GM23338 (cell line): Measurements from ENCODE around the gene GLYATL1B.

ENCODE experiments used
- CREB1 ChIP-seq: fragments of 250-450 bp; sonication (Bioruptor Pico); IDR thresholded peaks from 2 replicates; pipeline ENCODE4 v1.5.0; 2020; ENCODE audit warnings: low read depth, mild to moderate bottlenecking, moderate library complexity
- CTCF ChIP-seq, 2 experiments: fragments of 200-600 bp in 1 of 2; sonication (generic) in 1 of 2; conservative IDR thresholded peaks; 2 replicates each; pipeline versions ENCODE4 v1.5.1 to v1.6.1; 2016 to 2017; ENCODE audit warnings: antibody characterized with exemption in 2 of 2, low read depth in 2 of 2, mild to moderate bottlenecking in 2 of 2, moderate library complexity in 1 of 2
- EZH2 ChIP-seq: fragments of 200-600 bp; sonication (generic); IDR thresholded peaks from one replicate; pipeline ENCODE4 v1.8.0; 2017; ENCODE audit warnings: antibody characterized with exemption, mild to moderate bottlenecking, low read depth; ENCODE audit not compliant: unreplicated experiment
- EZH2phosphoT487 ChIP-seq: fragments of 200-600 bp; sonication (generic); IDR thresholded peaks from one replicate; pipeline ENCODE4 v1.8.1; 2018; ENCODE audit warnings: antibody characterized with exemption; ENCODE audit not compliant: unreplicated experiment
- JUNB ChIP-seq: IDR thresholded peaks from one replicate; pipeline ENCODE4 v1.6.1; 2016; ENCODE audit warnings: antibody characterized with exemption; ENCODE audit not compliant: unreplicated experiment
- NANOG ChIP-seq: IDR thresholded peaks from 2 replicates; pipeline ENCODE4 v1.6.1; 2016; ENCODE audit warnings: antibody characterized with exemption, borderline replicate concordance
- POLR2AphosphoS5 ChIP-seq: IDR thresholded peaks from 2 replicates; pipeline ENCODE4 v1.6.1; 2016; ENCODE audit warnings: antibody characterized with exemption, low read depth
- REST ChIP-seq: IDR thresholded peaks from one replicate; pipeline ENCODE4 v1.6.1; 2018; ENCODE audit warnings: antibody characterized with exemption; ENCODE audit not compliant: unreplicated experiment
- ZNF331 ChIP-seq: fragments of 250-450 bp; sonication (Bioruptor Pico); IDR thresholded peaks from 2 replicates; pipeline ENCODE4 v1.5.0; 2020; ENCODE audit warnings: low read depth, mild to moderate bottlenecking, moderate library complexity
- TF ChIP-seq, protein P1 (sequence below): IDR thresholded peaks from 2 replicates; pipeline ENCODE4 v1.6.1; 2016; ENCODE audit warnings: antibody characterized with exemption

DNA sequence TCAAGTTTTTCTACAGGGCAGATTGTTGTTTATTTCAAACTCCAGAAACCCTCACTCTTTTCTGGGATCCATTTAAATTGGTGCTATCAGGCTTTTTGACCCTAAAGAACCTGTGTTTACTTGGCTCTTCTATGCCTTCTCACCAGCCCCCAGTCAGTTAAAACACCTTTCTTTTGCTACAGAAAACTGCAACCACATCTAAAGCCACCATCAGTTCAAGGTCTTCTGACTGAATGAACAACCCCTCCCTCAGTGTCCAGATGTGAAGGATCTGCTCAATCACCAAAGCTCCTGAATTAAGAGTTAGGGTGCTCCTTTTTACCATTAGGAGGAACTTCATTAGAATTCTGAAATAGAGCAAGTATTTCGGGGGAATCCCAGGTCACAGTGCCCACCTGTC lies 7.0 kb upstream of the GLYATL1B start:
- TF ChIP-seq CTCF (conservative IDR thresholded peaks at IDR 0.05; ENCODE audit: low read depth in 2 of 2), result no peak
- TF ChIP-seq POLR2AphosphoS5, result no peak
- no peak for TF ChIP-seq EZH2
- TF ChIP-seq EZH2phosphoT487, result no peak
- no peak for TF ChIP-seq CREB1
- TF ChIP-seq JUNB, result no peak
- TF ChIP-seq, protein P1, sequence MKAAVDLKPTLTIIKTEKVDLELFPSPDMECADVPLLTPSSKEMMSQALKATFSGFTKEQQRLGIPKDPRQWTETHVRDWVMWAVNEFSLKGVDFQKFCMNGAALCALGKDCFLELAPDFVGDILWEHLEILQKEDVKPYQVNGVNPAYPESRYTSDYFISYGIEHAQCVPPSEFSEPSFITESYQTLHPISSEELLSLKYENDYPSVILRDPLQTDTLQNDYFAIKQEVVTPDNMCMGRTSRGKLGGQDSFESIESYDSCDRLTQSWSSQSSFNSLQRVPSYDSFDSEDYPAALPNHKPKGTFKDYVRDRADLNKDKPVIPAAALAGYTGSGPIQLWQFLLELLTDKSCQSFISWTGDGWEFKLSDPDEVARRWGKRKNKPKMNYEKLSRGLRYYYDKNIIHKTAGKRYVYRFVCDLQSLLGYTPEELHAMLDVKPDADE, result no peak
- TF ChIP-seq REST, result no peak
- no peak for TF ChIP-seq NANOG
- TF ChIP-seq ZNF331 (CRISPR knock-in tag), result no peak
